Stomach (tissue), 4 donors: ENCODE results near the gene BTBD9.

Experiments
- POLR2A ChIP-seq, 4 donors: fragments of 450-650 bp; IDR thresholded peaks; one replicate each; pipeline ENCODE4 v1.6.1; 2016; ENCODE audit warnings: antibody characterized with exemption in 4 of 4, control low read depth in 2 of 4, mild to moderate bottlenecking in 1 of 4, moderate library complexity in 1 of 4
- TF ChIP-seq, protein P1 (sequence below), 7 experiments: fragments of 450-650 bp in 4 of 7; fragments of 200-600 bp in 3 of 7; sonication (generic) in 3 of 7; IDR thresholded peaks; one replicate each; pipeline ENCODE4 v1.5.1; 2016 to 2019; ENCODE audit warnings: antibody characterized with exemption in 7 of 7, control low read depth in 2 of 7, mild to moderate bottlenecking in 1 of 7

DNA sequence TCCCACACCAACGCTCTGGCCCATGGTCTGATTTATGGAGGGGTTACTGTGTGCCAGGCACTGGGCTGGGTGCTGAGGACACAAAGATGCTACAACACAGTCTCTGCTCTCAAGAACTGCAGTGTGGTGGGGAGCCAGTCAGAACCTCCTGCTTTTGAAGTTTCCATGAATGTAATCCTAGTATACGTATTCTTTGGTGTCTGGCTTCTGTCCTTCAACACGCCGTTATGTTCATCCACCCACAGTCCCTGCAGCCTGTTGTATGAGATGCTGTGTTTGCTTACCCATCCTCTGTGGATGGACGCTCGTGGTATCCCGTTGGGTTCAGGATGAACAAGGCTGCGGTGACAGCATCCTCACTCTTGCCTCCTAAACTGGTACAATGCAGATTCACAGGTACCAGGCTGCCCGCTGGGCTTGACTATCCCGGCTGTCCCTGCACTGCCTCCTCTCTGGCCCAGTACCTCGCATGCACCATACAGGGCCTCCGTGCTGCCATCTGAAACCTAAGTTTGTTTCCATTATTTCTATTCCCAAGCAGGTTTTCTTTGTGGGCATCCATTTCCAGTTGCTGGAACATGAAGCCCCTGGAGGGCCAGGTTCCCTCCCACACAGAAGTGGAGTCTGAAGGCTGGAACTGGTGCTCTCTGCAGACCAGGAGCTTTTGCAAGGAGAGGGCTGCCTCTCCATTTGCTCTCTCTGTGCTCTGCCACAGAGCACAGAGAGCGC is 455.7 kb downstream of the BTBD9 start:
- TF ChIP-seq, protein P1, sequence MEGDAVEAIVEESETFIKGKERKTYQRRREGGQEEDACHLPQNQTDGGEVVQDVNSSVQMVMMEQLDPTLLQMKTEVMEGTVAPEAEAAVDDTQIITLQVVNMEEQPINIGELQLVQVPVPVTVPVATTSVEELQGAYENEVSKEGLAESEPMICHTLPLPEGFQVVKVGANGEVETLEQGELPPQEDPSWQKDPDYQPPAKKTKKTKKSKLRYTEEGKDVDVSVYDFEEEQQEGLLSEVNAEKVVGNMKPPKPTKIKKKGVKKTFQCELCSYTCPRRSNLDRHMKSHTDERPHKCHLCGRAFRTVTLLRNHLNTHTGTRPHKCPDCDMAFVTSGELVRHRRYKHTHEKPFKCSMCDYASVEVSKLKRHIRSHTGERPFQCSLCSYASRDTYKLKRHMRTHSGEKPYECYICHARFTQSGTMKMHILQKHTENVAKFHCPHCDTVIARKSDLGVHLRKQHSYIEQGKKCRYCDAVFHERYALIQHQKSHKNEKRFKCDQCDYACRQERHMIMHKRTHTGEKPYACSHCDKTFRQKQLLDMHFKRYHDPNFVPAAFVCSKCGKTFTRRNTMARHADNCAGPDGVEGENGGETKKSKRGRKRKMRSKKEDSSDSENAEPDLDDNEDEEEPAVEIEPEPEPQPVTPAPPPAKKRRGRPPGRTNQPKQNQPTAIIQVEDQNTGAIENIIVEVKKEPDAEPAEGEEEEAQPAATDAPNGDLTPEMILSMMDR (IDR thresholded peaks at IDR 0.05): no peak
- no peak for TF ChIP-seq POLR2A (IDR thresholded peaks at IDR 0.05)
